HEK293 (cell line): ENCODE measurements around the gene AKR1C8.
"Not testable (repeated sequence)": the region's sequence is repeated elsewhere in the genome, so short reads cannot be mapped to it uniquely, and the experiment has no call there.

Experiments
- CTCF ChIA-PET: fragments of 350-600 bp; formaldehyde crosslinking; extraction: SDS; loops from one replicate; lab custom pipeline; 2021; ENCODE audit warnings: antibody characterized with exemption; lab: Yijun Ruan, JAX
- POLR2A ChIA-PET: fragments of 300-600 bp; formaldehyde crosslinking; extraction: SDS; loops from one replicate; lab custom pipeline; 2020; ENCODE audit warnings: antibody characterized with exemption, inconsistent platforms; lab: Yijun Ruan, JAX
- H3K27ac ChIP-seq: fragments of 200-500 bp; sonication (Bioruptor generic); 2 replicates; pipeline ENCODE4 v1.5.1; 2014; ENCODE audit warnings: low read depth, low read length, control low read depth, inconsistent platforms; ENCODE audit errors: extremely low read depth
- H3K36me3 ChIP-seq, 2 experiments: fragments of 200-500 bp in 1 of 2; sonication (Bioruptor generic) in 1 of 2; 1 replicate in 1 of 2; 2 replicates in 1 of 2; pipeline ENCODE4 v1.5.1; 2014 to 2017; ENCODE audit warnings: inconsistent platforms in 2 of 2, low read length in 2 of 2; ENCODE audit not compliant: control insufficient read depth in 2 of 2, insufficient read depth in 1 of 2
- H3K4me1 ChIP-seq: fragments of 200-500 bp; sonication (Bioruptor generic); 2 replicates; pipeline ENCODE4 v1.5.1; 2014; ENCODE audit warnings: mild to moderate bottlenecking, low read length, inconsistent platforms; ENCODE audit not compliant: control insufficient read depth, insufficient read depth
- H3K4me3 ChIP-seq: 2 replicates; pipeline ENCODE4 v1.5.1; 2011; ENCODE audit warnings: low read depth, mild to moderate bottlenecking, control low read depth, low read length, moderate library complexity
- H3K9me3 ChIP-seq: fragments of 200-500 bp; sonication (Bioruptor generic); 2 replicates; pipeline ENCODE4 v1.5.1; 2014; ENCODE audit warnings: low read depth, low read length, inconsistent platforms; ENCODE audit not compliant: control insufficient read depth, insufficient read depth
- ELK4 ChIP-seq: IDR thresholded peaks from 2 replicates; pipeline ENCODE4 v1.6.1; 2011; ENCODE audit warnings: mild to moderate bottlenecking, low read depth, low read length, borderline replicate concordance
- FEZF1 ChIP-seq: fragments of 450-650 bp; formaldehyde crosslinking; IDR thresholded peaks from 2 replicates; pipeline ENCODE4 v1.5.1; 2016; ENCODE audit warnings: missing biosample characterization, missing genetic modification characterization
- GLI2 ChIP-seq: fragments of 450-650 bp; formaldehyde crosslinking; IDR thresholded peaks from 2 replicates; pipeline ENCODE4; 2017; ENCODE audit warnings: missing biosample characterization, missing genetic modification characterization, low read depth, borderline replicate concordance
- HOXC10 ChIP-seq: sonication (generic); formaldehyde crosslinking; IDR thresholded peaks from 2 replicates; pipeline ENCODE4 v1.8.1; 2023; ENCODE audit warnings: mild to moderate bottlenecking, missing genetic modification reagents
- SALL2 ChIP-seq: fragments of 450-650 bp; formaldehyde crosslinking; IDR thresholded peaks from 2 replicates; pipeline ENCODE4 v1.5.0; 2017; ENCODE audit warnings: missing biosample characterization, mild to moderate bottlenecking, missing genetic modification characterization, borderline replicate concordance
- SCRT1 ChIP-seq: fragments of 450-650 bp; formaldehyde crosslinking; IDR thresholded peaks from 2 replicates; pipeline ENCODE4 v1.5.1; 2016; ENCODE audit warnings: missing biosample characterization, missing genetic modification characterization, borderline replicate concordance
- ZBTB44 ChIP-seq: fragments of 450-650 bp; IDR thresholded peaks from 2 replicates; pipeline ENCODE4 v1.5.1; 2018; ENCODE audit warnings: missing biosample characterization, mild to moderate bottlenecking, missing genetic modification characterization
- ZFHX2 ChIP-seq: fragments of 450-650 bp; formaldehyde crosslinking; conservative IDR thresholded peaks from 2 replicates; pipeline ENCODE4 v1.5.1; 2016; ENCODE audit warnings: missing biosample characterization, missing genetic modification characterization
- ZNF416 ChIP-seq: fragments of 450-650 bp; formaldehyde crosslinking; IDR thresholded peaks from 2 replicates; pipeline ENCODE4 v1.5.1; 2016; ENCODE audit warnings: missing biosample characterization, missing genetic modification characterization
- ZNF518A ChIP-seq: fragments of 450-650 bp; formaldehyde crosslinking; conservative IDR thresholded peaks from 2 replicates; pipeline ENCODE4 v1.5.1; 2016; ENCODE audit warnings: low read depth, missing biosample characterization, missing genetic modification characterization
- ZNF548 ChIP-seq: fragments of 450-650 bp; formaldehyde crosslinking; IDR thresholded peaks from 2 replicates; pipeline ENCODE4 v1.5.1; 2016; ENCODE audit warnings: missing biosample characterization, missing genetic modification characterization
- ZNF549 ChIP-seq: fragments of 450-650 bp; IDR thresholded peaks from 2 replicates; pipeline ENCODE4 v1.5.1; 2018; ENCODE audit warnings: missing biosample characterization, missing genetic modification characterization, mild to moderate bottlenecking, inconsistent platforms, moderate library complexity
- ZNF558 ChIP-seq: fragments of 450-650 bp; formaldehyde crosslinking; IDR thresholded peaks from 2 replicates; pipeline ENCODE4 v1.5.1; 2016; ENCODE audit warnings: missing biosample characterization, missing genetic modification characterization
- ZNF571 ChIP-seq: fragments of 450-650 bp; formaldehyde crosslinking; IDR thresholded peaks from 2 replicates; pipeline ENCODE4 v1.5.0; 2017; ENCODE audit warnings: missing biosample characterization, missing genetic modification characterization
- ZNF626 ChIP-seq: fragments of 450-650 bp; sonication (Bioruptor Pico); formaldehyde crosslinking; IDR thresholded peaks from 2 replicates; pipeline ENCODE4 v1.5.1; 2018; ENCODE audit warnings: missing biosample characterization, missing genetic modification characterization, inconsistent platforms
- ZNF629 ChIP-seq: fragments of 450-650 bp; formaldehyde crosslinking; IDR thresholded peaks from 2 replicates; pipeline ENCODE4 v1.5.1; 2017; ENCODE audit warnings: missing biosample characterization, missing genetic modification characterization

Gene AKR1C8

GRCh38 chr10:5188358-5188757 lies 3.4 kb upstream of the AKR1C8 start (continued):
- TF ChIP-seq SCRT1 (tag by site-specific recombination), result no peak
- TF ChIP-seq ZNF518A (tag by site-specific recombination), result no peak
- no peak for TF ChIP-seq ZFHX2 (tag by site-specific recombination)
- TF ChIP-seq, all 188 proteins: peak for 0

GRCh38 chr10:5187867-5188266 lies 2.9 kb upstream of the AKR1C8 start:
- Histone ChIP-seq H3K4me3 (no peak overlapping the region), H3K9me3 (no peaks in the 10 kb centered on the region)
- TF ChIP-seq ZNF548 (tag by site-specific recombination), result no peak
- TF ChIP-seq ZNF416 (tag by site-specific recombination), result no peak
- TF ChIP-seq FEZF1 (tag by site-specific recombination), result no peak
- TF ChIP-seq HOXC10 (CRISPR knock-in tag), result no peak
- no peak for TF ChIP-seq ZNF571
- TF ChIP-seq ZNF629, result no peak
- no peak for TF ChIP-seq GLI2 (tag by site-specific recombination)
- TF ChIP-seq ZBTB44, result no peak
- TF ChIP-seq, all 188 proteins: peak for 0
- H3K36me3 ChIP-seq, result no peaks in the 10 kb centered on the region
- POLR2A ChIA-PET, result no interaction called here
- no peak overlapping the region for H3K27ac ChIP-seq
- CTCF ChIA-PET, result interaction anchor here (1.2 kb wide), 1 partner anchor 373 kb away, joined by 4 read pairs; no protein-coding TSS in a partner anchor
- no peaks in the 10 kb centered on the region for H3K4me1 ChIP-seq

GRCh38 chr10:5183923-5184322 lies 1.0 kb downstream of the AKR1C8 start:
- ChIA-PET CTCF (no interaction called here), POLR2A (no interaction called here)
- TF ChIP-seq ZNF549, result no peak
- no peak for TF ChIP-seq ELK4
- no peak for TF ChIP-seq ZFHX2 (tag by site-specific recombination)
- no peak for TF ChIP-seq ZNF558
- no peak for TF ChIP-seq ZNF626 (tag by site-specific recombination)
- TF ChIP-seq ZNF571, result no peak
- no peak for TF ChIP-seq SALL2 (tag by site-specific recombination)

GRCh38 chr10:5180503-5180902 lies 4.4 kb downstream of the AKR1C8 start:
- H3K27ac ChIP-seq, H3K4me1 ChIP-seq, H3K9me3 ChIP-seq, H3K36me3 ChIP-seq, POLR2A ChIA-PET, CTCF ChIA-PET, H3K4me3 ChIP-seq: not testable (repeated sequence)

More at GRCh38 chr10:5183923-5184322, 1.0 kb downstream of the AKR1C8 start:
- Histone ChIP-seq H3K27ac (no peak overlapping the region), H3K4me3 (no peak overlapping the region), H3K9me3 (no peaks in the 10 kb centered on the region), H3K36me3 (no peaks in the 10 kb centered on the region), H3K4me1 (no peaks in the 10 kb centered on the region)

- H3K27ac ChIP-seq, H3K4me3 ChIP-seq, H3K36me3 ChIP-seq, CTCF ChIA-PET, H3K9me3 ChIP-seq, H3K4me1 ChIP-seq, POLR2A ChIA-PET: not testable (repeated sequence)
Measured at GRCh38 chr10:5175581-5175980, 9.4 kb downstream of the AKR1C8 start.
